Memory B cell (primary cell): ENCODE results near the gene SP3.

ENCODE experiments used
- ATAC-seq: fragments of 150-1000 bp; cut with Tn5 transposase; 2 replicates; pipeline ENCODE4 v1.10.0; 2021; ENCODE audit warnings: low read depth, mild to moderate bottlenecking, moderate library complexity
- DNase-seq, 2 donors: peaks; one replicate each; pipeline ENCODE4 v3.0.0; 2022; ENCODE audit warnings: low spot score in 2 of 2
- H3K27ac Mint-ChIP-seq: one replicate; pipeline ENCODE4 v1.8.0; 2022; ENCODE audit warnings: mild to moderate bottlenecking, moderate library complexity, mixed read lengths
- H3K27me3 Mint-ChIP-seq: one replicate; pipeline ENCODE4 v1.8.0; 2022; ENCODE audit warnings: mixed read lengths
- H3K36me3 Mint-ChIP-seq: one replicate; pipeline ENCODE4 v1.8.0; 2022; ENCODE audit warnings: mild to moderate bottlenecking, mixed read lengths
- H3K4me1 Mint-ChIP-seq: one replicate; pipeline ENCODE4 v1.8.0; 2022; ENCODE audit warnings: mixed read lengths
- H3K4me3 Mint-ChIP-seq: one replicate; pipeline ENCODE4 v1.8.0; 2022; ENCODE audit warnings: mild to moderate bottlenecking, moderate library complexity, mixed read lengths
- H3K9me3 Mint-ChIP-seq: one replicate; pipeline ENCODE4 v1.8.0; 2022; ENCODE audit warnings: mixed read lengths

SP3 gene

DNA sequence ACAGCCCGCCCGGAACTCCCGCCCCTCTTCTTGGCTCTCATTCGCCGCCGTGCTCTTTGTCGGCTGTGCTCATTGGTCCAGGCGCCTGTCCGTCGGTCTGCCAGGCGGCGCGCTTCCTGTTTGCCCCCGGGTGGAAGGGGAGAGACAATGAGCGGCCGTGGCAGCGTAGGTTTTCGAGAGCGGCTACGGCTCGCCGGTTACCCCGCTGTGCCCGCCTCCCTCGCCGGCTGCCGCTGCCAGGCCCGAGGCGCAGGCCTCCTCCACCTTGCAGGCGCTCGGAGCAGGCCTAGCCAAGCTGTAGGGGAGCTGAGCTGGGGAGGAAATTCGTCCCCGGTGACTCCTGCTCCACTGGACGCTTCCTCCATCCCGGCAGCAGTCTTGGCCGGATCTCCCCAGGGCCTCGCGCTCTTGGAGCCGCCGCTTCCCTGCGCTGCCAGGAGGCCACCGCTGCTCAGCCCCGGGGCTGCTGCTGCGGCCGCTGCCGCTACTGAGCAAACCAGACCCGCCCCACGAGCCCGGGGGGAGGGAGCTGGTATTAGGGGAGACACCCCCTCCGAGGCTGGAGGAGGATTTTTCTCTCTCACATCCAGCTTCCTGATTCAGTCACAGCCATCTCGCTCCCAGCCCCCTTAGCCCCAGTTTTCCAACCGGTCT is at the start of gene SP3:
Gene SP3 (minus strand): TSS at position 2 of the 654 bp plus-strand sequence. CDS start 202 bp downstream, outside the sequence.
- Mint-ChIP-seq H3K27me3 (no peaks in the 10 kb centered on the region), H3K9me3 (no peaks in the 10 kb centered on the region), H3K27ac (peak within 1 kb of the TSS; percentile 98), H3K4me1 (peaks cover 19% of the 10 kb centered on the region), H3K4me3 (peak within 1 kb of the TSS; percentile 92), H3K36me3 (peaks cover 9% of the 10 kb centered on the region)
- ATAC-seq (peak; percentile 67), DNase-seq (peak; percentile 85 to 94)

DNA sequence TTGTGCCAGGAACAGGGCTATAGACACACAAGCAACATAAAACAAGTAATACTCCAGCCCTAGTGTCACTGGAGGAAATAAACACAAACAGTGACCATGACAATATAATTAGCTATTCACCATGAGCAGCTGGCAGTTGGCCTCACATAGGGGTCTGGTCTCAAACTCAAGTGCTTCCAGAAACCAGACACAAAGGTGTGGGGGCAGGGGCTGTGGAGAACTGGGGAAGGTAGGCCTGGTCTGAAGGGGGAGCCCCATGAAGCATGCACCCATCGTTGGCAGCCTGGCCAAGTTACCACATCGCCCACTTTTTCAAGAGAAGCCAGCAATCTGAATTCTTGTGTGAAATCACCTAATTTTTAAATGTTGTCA is 49.5 kb upstream of the SP3 start:
- no peak for ATAC-seq
- H3K36me3 Mint-ChIP-seq = no peaks in the 10 kb centered on the region
- H3K27me3 Mint-ChIP-seq = no peaks in the 10 kb centered on the region
- no peaks in the 10 kb centered on the region for H3K9me3 Mint-ChIP-seq
- no peak overlapping the region for H3K4me3 Mint-ChIP-seq
- H3K27ac Mint-ChIP-seq = no peak overlapping the region
- peaks cover 8% of the 10 kb centered on the region for H3K4me1 Mint-ChIP-seq
- no peak for DNase-seq

DNA sequence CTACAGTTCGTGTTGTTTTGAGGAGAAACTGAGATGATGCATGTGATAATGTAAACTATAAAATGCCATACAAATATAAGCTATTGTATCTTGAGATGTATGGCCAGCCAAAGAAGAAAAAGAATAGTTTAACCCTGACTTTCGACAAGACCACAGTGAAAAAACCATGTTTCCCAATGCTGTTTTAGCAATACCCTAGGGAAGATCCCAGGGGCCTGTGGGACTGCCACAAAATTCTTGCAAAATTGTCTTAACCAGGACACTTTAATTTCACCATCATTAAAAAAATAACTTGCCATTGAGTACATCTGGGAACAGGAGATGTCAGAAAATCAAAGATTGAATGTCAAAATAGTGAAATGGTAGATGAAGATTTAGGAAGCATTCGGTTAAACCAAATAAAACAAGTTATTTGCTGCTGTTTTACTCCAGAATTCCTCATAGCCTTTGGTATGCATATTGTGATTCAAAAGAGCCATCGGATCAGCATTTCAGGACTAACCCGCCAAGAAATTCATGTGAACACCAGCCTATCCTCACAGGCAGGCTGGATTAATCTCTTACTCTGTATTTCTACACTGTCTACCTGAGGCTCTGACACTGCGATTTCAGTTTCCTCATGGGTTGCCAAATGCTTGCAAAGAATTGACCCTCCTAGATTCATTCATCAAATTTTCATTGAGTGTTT is 49.0 kb upstream of the SP3 start:
- Mint-ChIP-seq H3K36me3 (no peaks in the 10 kb centered on the region), H3K27me3 (no peaks in the 10 kb centered on the region), H3K4me1 (peaks cover 8% of the 10 kb centered on the region), H3K4me3 (peak overlapping the region; percentile 88), H3K27ac (no peak overlapping the region), H3K9me3 (no peaks in the 10 kb centered on the region)
- no peak for ATAC-seq
- DNase-seq = no peak

DNA sequence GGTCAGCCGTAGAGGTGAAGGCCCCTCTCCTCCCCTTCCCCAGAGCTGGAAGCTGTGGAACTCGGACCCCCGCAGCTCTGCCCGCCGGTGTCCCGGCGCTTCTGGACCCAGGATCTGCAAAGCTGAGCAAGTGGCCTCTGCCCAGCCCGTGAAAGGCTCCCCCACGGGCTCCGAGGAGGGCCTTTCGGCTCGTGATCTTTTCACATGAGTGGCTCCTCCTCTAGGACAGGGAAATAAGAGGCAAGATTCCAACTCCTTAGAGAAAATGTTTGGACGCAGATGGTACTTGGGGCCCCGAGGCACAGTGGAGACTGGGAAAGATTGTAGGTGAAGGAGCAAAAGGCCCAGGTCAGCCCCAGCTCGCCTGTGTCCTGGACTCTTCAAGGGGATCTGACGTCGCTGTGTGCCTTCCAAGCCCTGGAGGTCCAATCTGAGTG is 48.2 kb upstream of the SP3 start:
- DNase-seq (no peak), ATAC-seq (no peak)
- peak overlapping the region; percentile 88 for H3K4me3 Mint-ChIP-seq
- H3K9me3 Mint-ChIP-seq = no peaks in the 10 kb centered on the region
- no peaks in the 10 kb centered on the region for H3K27me3 Mint-ChIP-seq
- H3K4me1 Mint-ChIP-seq = peaks cover 4% of the 10 kb centered on the region
- peak overlapping the region; percentile 94 for H3K27ac Mint-ChIP-seq
- no peaks in the 10 kb centered on the region for H3K36me3 Mint-ChIP-seq

DNA sequence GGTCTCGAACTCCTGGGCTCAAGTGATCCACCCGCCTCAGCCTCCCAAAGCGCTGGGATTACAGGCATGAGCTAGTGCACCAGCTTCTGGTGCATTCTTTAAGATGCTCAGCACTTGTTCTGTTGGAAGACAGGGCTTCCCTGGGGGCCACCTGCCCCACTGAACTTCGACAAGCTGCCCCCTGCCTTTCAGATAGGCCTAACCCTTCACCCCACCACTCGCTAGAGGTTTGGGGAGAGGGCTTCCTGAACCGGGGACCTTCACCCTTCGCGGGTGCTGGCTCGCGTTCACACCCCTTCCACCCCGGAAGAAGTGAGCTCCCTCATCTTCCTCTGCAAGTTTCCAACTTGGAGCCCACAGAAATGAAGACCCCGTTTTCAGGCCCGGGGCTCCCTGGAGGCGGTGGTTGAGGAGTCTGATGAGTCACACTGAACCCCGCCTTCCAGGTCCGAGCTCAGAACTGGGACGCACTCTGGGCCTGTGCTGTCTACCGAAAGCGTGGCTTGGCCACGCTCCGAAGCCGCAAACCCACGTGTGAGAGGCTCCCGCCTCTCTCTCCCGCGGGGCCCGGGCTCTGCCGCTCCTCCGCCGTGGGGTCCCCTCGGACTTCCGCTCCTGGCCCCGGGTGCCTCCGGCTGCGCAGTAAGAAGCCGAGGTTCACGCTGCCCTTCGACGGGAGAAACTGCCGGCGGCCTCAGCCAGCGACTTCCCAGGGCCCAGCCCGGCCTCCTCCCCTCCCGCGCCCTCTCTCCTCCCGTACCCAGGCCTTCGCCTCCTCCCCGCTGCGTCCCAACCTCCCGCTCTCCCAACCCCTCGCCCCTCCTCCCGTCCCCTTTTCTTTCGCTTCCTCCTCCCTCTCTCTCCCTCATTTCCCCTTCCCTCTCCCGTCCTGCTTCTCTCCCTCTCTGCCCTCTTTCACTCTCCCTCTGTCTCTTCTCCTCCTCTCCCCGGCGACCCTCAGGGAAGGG is 47.5 kb upstream of the SP3 start:
- H3K4me3 Mint-ChIP-seq = peak overlapping the region; percentile 88
- peak overlapping the region; percentile 94 for H3K27ac Mint-ChIP-seq
- peak; percentile 17 to 34 for DNase-seq

DNA sequence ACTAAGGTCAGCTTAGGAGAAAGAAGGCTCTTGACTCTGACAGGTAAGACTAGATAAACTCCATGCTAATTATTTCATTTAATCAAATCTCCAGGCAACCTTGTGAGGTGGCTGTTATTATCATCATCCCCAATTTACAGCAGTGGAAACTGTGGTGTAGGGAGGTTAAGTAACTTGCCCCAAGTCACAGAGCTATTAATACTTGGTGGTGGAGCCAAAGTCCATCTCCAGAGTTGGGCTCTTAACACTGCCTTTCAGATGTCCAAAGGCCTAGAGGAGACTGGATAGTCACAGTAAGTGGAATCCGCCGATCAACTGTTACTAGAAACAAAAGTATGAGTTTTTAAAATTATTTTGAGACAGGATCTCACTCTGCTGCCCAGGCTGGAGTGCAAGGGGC is 46.6 kb upstream of the SP3 start:
- no peaks in the 10 kb centered on the region for H3K27me3 Mint-ChIP-seq
- DNase-seq (no peak), ATAC-seq (no peak)
- H3K36me3 Mint-ChIP-seq = no peaks in the 10 kb centered on the region
- H3K4me1 Mint-ChIP-seq = peaks cover 3% of the 10 kb centered on the region
- no peaks in the 10 kb centered on the region for H3K9me3 Mint-ChIP-seq
- H3K27ac Mint-ChIP-seq = peak overlapping the region; percentile 45
- H3K4me3 Mint-ChIP-seq = no peak overlapping the region

More for the DNA sequence above, 47.5 kb upstream of the SP3 start:
- ATAC-seq = peak; percentile 81
- peaks cover 3% of the 10 kb centered on the region for H3K4me1 Mint-ChIP-seq
- no peaks in the 10 kb centered on the region for H3K9me3 Mint-ChIP-seq
- H3K36me3 Mint-ChIP-seq = no peaks in the 10 kb centered on the region
- H3K27me3 Mint-ChIP-seq = no peaks in the 10 kb centered on the region

DNA sequence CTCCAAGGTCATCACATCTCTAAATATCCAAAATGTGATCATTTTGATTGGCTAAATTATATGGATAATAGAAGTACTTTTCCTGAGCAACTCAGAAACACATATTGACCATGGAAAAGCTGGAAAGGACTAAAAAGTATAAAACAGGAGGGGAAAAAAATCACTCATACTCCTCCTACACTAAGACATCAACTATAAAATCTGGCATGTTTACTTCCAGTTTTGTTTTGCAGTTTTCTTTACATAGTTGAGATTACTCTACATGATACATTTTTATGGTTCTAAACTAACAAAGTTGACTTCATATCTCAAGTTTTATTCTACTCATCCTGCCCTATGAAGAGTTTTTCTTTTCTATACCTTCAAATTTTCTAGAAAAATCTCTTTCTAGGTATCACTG is 46.0 kb upstream of the SP3 start:
- no peaks in the 10 kb centered on the region for H3K36me3 Mint-ChIP-seq
- peak overlapping the region; percentile 45 for H3K27ac Mint-ChIP-seq
- H3K4me3 Mint-ChIP-seq = no peak overlapping the region

DNA sequence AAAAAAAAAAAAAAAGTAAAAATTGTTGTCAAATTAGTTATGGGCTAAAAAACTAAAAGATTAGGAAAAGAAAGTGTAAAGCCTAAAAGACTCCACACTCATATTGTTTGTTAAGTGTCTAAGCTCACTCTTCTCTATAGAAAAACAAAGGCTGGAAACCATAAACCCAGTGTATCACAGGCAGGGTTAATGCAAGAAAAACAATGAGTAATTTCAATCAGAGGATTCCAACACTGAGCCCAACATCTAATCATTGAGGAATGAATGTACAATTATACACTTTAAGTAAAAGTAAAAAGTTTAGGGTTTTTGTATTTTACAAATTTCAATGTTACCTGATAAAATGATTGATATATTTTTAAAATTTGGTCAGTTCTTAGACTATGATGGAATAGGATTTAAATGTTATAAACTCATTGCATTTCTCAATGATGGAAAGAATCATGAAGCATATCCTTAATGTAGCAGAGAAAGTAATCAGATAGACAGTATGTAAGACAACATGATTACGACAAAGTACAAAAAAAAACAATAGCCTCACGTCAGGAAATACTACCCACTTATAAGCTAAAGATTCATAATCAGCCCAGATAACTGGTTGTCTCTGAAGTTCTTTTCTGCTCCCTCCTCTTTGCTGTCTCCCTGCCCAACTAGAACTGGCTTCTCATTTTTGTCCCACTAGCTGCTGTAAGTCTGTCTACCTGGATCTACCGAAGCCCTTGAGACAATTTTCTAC is 44.5 kb upstream of the SP3 start:
- no peak overlapping the region for H3K4me3 Mint-ChIP-seq
- H3K9me3 Mint-ChIP-seq = no peaks in the 10 kb centered on the region
- no peak overlapping the region for H3K27ac Mint-ChIP-seq
- DNase-seq = no peak
- no peaks in the 10 kb centered on the region for H3K27me3 Mint-ChIP-seq
- no peak for ATAC-seq
- peaks cover 3% of the 10 kb centered on the region for H3K4me1 Mint-ChIP-seq
- no peaks in the 10 kb centered on the region for H3K36me3 Mint-ChIP-seq

More for the DNA sequence above, 46.0 kb upstream of the SP3 start:
- Mint-ChIP-seq H3K4me1 (peaks cover 3% of the 10 kb centered on the region), H3K9me3 (no peaks in the 10 kb centered on the region), H3K27me3 (no peaks in the 10 kb centered on the region)
- DNase-seq (no peak), ATAC-seq (no peak)

DNA sequence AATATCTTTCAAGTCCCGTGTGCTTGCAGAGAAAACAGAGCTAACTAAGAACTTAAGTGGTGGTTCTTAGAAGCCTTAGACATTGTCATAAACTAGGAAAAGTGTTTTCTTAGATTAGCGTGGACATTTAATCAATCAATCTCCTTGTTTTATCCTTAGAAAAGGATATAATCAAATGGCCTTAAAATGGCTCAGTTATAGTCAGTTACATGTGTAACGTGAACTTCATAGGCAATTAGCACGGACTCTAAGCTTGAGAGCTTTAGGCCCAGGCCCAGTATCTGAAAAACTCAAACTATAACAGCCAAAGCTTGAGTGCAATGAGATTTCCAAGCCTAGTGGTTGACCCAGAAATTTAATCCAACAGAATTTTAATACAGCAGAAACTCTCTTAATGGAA is 43.5 kb upstream of the SP3 start:
- Mint-ChIP-seq H3K27me3 (no peaks in the 10 kb centered on the region), H3K9me3 (no peaks in the 10 kb centered on the region), H3K36me3 (no peaks in the 10 kb centered on the region), H3K4me1 (peaks cover 3% of the 10 kb centered on the region), H3K4me3 (no peak overlapping the region), H3K27ac (no peak overlapping the region)
- DNase-seq = no peak
- no peak for ATAC-seq

DNA sequence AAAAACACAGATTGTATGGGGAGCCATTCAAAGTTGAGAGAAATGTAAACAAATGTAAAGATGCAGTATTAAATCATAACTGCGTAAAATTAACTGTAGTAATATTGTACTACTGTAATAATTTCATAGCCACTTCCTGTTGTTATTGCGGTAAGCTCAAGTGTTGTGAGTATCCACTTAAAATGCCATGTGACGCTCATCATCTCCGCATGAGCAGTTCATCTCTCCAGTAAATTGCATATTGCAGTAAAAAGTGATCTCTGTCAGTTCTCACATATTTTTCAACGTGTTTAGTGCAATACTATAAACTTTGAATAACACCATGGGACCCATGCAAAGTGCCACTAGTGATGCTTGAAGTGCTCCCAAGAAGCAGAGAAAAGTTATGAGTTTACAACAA is 41.8 kb upstream of the SP3 start:
- Mint-ChIP-seq H3K27me3 (no peaks in the 10 kb centered on the region), H3K4me1 (no peaks in the 10 kb centered on the region), H3K4me3 (no peak overlapping the region), H3K36me3 (no peaks in the 10 kb centered on the region), H3K27ac (no peak overlapping the region), H3K9me3 (no peaks in the 10 kb centered on the region)
- no peak for DNase-seq
- no peak for ATAC-seq

DNA sequence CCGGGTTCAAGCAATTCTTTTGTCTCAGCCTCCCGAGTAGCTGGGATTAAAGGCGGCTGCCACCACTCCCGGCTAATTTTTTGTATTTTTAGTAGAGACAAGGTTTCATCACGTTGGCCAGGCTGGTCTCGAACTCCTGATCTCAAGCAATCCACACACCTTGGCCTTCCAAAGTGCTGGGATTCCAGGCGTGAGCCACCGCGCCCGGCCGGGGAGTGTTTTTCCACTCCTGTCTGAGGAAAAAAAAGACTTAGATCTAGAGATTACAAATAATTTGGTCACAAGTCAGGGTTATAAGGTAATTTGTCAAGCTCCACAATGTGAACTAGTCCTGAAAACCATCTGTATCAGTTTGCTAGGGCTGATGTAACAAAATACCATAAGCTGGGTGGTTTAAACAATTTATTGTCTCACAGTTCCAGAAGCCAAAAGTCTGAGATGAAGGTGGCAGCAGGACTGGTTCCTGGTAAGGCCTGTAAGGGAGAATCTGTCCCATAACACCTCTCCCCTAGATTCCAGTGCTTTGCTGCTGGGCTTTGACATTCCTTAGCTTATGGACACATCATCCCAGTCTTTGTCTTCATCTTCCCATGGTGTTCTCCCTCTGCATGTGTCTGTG is 40.7 kb upstream of the SP3 start:
- Mint-ChIP-seq H3K27ac (no peak overlapping the region), H3K4me3 (no peak overlapping the region), H3K9me3 (no peaks in the 10 kb centered on the region), H3K4me1 (no peaks in the 10 kb centered on the region), H3K27me3 (no peaks in the 10 kb centered on the region), H3K36me3 (no peaks in the 10 kb centered on the region)
- ATAC-seq (no peak), DNase-seq (no peak)

DNA sequence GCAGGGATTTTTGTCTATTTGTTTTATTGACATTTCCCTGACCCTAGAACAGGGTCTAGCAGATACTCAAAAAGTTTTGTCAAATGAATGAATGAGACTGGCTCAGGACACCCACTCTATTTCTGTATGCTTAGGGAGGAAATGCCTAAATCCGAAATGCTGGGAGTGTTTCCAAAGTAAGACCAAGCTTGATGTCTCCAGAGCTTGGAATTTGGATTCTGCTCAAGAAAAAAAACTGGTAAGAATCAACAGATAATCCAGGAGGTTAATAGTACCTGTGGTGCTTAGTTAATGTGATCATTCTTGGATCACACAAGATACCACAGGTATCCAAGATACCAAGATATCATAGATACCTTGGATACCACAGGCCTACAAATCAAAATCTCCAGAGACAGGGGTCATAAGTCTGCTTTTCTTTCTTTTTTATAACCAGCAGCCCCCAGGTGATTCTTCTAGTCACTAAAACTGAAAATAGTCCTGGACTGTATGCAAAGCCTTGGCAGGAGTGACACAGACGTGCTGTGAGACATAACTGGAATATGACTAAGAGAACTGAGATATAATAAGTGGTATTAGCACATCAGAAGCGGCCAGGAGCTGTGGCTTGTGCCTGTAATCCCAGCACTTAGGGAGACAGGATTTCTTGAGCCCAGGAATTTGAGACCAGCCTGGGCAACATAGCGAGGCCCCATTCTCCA is 39.9 kb upstream of the SP3 start:
- Mint-ChIP-seq H3K4me3 (no peak overlapping the region), H3K36me3 (no peaks in the 10 kb centered on the region), H3K27ac (no peak overlapping the region), H3K9me3 (no peaks in the 10 kb centered on the region), H3K27me3 (no peaks in the 10 kb centered on the region), H3K4me1 (no peaks in the 10 kb centered on the region)
- no peak for DNase-seq
- ATAC-seq = no peak
